Iris pigment epithelial cell (primary cell): ENCODE measurements around the gene ATP11A.

ENCODE experiments used
- DNase-seq: peaks from one replicate; pipeline ENCODE4 v3.0.0-alpha.2; 2011; ENCODE audit warnings: low read depth

The ATP11A gene

GRCh38 chr13:112907871-112908331, 218.1 kb downstream of the ATP11A start:
- DNase-seq = no peak

- DNase-seq = no peak
These were observed 218.5 kb downstream of the ATP11A start for GRCh38 chr13:112908342-112908741.

- DNase-seq = no peak
These were observed 220.2 kb downstream of the ATP11A start for GRCh38 chr13:112910016-112910415.

GRCh38 chr13:112910616-112911280, 220.9 kb downstream of the ATP11A start:
- no peak for DNase-seq

GRCh38 chr13:112911285-112911701, 221.5 kb downstream of the ATP11A start:
- no peak for DNase-seq

GRCh38 chr13:112911883-112912282, 222.0 kb downstream of the ATP11A start:
- no peak for DNase-seq

GRCh38 chr13:112912726-112913440, 223.0 kb downstream of the ATP11A start:
- DNase-seq = no peak

- DNase-seq = no peak
These were observed 226.5 kb downstream of the ATP11A start for GRCh38 chr13:112916296-112916695.

GRCh38 chr13:112917056-112917664, 227.3 kb downstream of the ATP11A start:
- DNase-seq = no peak

- no peak for DNase-seq
These were observed 227.9 kb downstream of the ATP11A start for GRCh38 chr13:112917737-112918136.

GRCh38 chr13:112918266-112918665, 228.4 kb downstream of the ATP11A start:
- DNase-seq = no peak

GRCh38 chr13:112918746-112919145, 228.9 kb downstream of the ATP11A start:
- no peak for DNase-seq

- no peak for DNase-seq
These were observed 234.1 kb downstream of the ATP11A start for GRCh38 chr13:112923962-112924361.

GRCh38 chr13:112924365-112924764, 234.5 kb downstream of the ATP11A start:
- no peak for DNase-seq

- DNase-seq = no peak
These were observed 236.2 kb downstream of the ATP11A start for GRCh38 chr13:112926003-112926402.

GRCh38 chr13:112926993-112927392, 237.2 kb downstream of the ATP11A start:
- no peak for DNase-seq

GRCh38 chr13:112928020-112928971, 238.5 kb downstream of the ATP11A start:
- DNase-seq = no peak

GRCh38 chr13:112928972-112929782, 239.3 kb downstream of the ATP11A start:
- DNase-seq = peak; percentile 10

GRCh38 chr13:112929783-112930055, 239.9 kb downstream of the ATP11A start:
- DNase-seq = no peak

- no peak for DNase-seq
These were observed 240.4 kb downstream of the ATP11A start for GRCh38 chr13:112930192-112930591.
